Astrocyte (in vitro differentiated cells and primary cell): ENCODE data around the gene SND1. TPM values are rescaled to one million over a fixed set of nuclear protein-coding genes. Genes with fewer than 3 reads are reported as not detected.

Experiments
- DNase-seq: peaks from one replicate; pipeline ENCODE4 v3.0.0-alpha.2; 2010; ENCODE audit warnings: low read depth
- FAIRE-seq: peaks from 2 replicates; lab custom pipeline; 2011; peaks lifted over from hg19 to GRCh38; lab: Jason Lieb, UNC
- H2AFZ ChIP-seq: 2 replicates; pipeline ENCODE4 v1.6.0; 2012; ENCODE audit warnings: low read depth, low read length, inconsistent platforms
- H3K27ac ChIP-seq: 2 replicates; pipeline ENCODE4 v1.5.1; 2011; ENCODE audit warnings: low read depth, low read length, inconsistent platforms
- H3K27me3 ChIP-seq: 2 replicates; pipeline ENCODE4 v1.6.0; 2011; ENCODE audit warnings: low read length, inconsistent platforms; ENCODE audit not compliant: insufficient read depth
- H3K36me3 ChIP-seq: 2 replicates; pipeline ENCODE4 v1.5.1; 2011; ENCODE audit warnings: low read length, inconsistent platforms; ENCODE audit not compliant: insufficient read depth
- H3K4me1 ChIP-seq: 2 replicates; pipeline ENCODE4 v1.5.1; 2011; ENCODE audit warnings: low read length, inconsistent platforms; ENCODE audit not compliant: insufficient read depth
- H3K4me2 ChIP-seq: 2 replicates; pipeline ENCODE4 v1.6.0; 2012; ENCODE audit warnings: low read length, inconsistent platforms
- H3K4me3 ChIP-seq: 2 replicates; pipeline ENCODE4 v1.5.1; 2011; ENCODE audit warnings: low read depth, mild to moderate bottlenecking, low read length, inconsistent platforms; ENCODE audit not compliant: insufficient read depth
- H3K79me2 ChIP-seq: 2 replicates; pipeline ENCODE4 v1.6.0; 2012; ENCODE audit warnings: mild to moderate bottlenecking, low read length, inconsistent platforms; ENCODE audit not compliant: insufficient read depth
- H3K9ac ChIP-seq: 2 replicates; pipeline ENCODE4 v1.6.0; 2012; ENCODE audit warnings: mild to moderate bottlenecking, low read length, inconsistent platforms
- H3K9me3 ChIP-seq: 2 replicates; pipeline ENCODE4 v1.5.1; 2012; ENCODE audit warnings: low read depth, mild to moderate bottlenecking, low read length, inconsistent platforms; ENCODE audit not compliant: insufficient read depth
- H4K20me1 ChIP-seq: 2 replicates; pipeline ENCODE4 v1.6.0; 2012; ENCODE audit warnings: low read length, inconsistent platforms; ENCODE audit not compliant: insufficient read depth
- H3K27ac Mint-ChIP-seq: one replicate; pipeline ENCODE4 v1.8.0; 2021; ENCODE audit warnings: mild to moderate bottlenecking, mixed read lengths; ENCODE audit not compliant: unreplicated experiment
- H3K27me3 Mint-ChIP-seq: one replicate; pipeline ENCODE4 v1.8.0; 2021; ENCODE audit warnings: low read depth, mixed read lengths; ENCODE audit not compliant: unreplicated experiment
- H3K36me3 Mint-ChIP-seq: one replicate; pipeline ENCODE4 v1.8.0; 2021; ENCODE audit warnings: low read depth, mixed read lengths; ENCODE audit not compliant: unreplicated experiment
- H3K4me1 Mint-ChIP-seq: one replicate; pipeline ENCODE4 v1.8.0; 2021; ENCODE audit warnings: low read depth, mixed read lengths; ENCODE audit not compliant: unreplicated experiment
- H3K4me3 Mint-ChIP-seq: one replicate; pipeline ENCODE4 v1.8.0; 2021; ENCODE audit warnings: mild to moderate bottlenecking, moderate library complexity, mixed read lengths; ENCODE audit not compliant: unreplicated experiment
- H3K9me3 Mint-ChIP-seq: one replicate; pipeline ENCODE4 v1.8.0; 2021; ENCODE audit warnings: mild to moderate bottlenecking, mixed read lengths; ENCODE audit not compliant: unreplicated experiment
- CTCF ChIP-seq: IDR thresholded peaks from 2 replicates; pipeline ENCODE4 v1.5.1; 2011; ENCODE audit warnings: low read depth, mild to moderate bottlenecking, inconsistent platforms, low read length, moderate library complexity; ENCODE audit not compliant: insufficient read depth
- EZH2 ChIP-seq: IDR thresholded peaks from 2 replicates; pipeline ENCODE4 v1.6.1; 2012; ENCODE audit warnings: mild to moderate bottlenecking, low read length, inconsistent platforms; ENCODE audit not compliant: insufficient read depth
- total RNA-seq: library from RNA; stranded (reverse); gene quantifications from 2 replicates; pipeline ENCODE4 v1.2.1, GENCODE V29; 2021

Gene SND1
- total RNA-seq, 1 donor from 2014 or later, result 267 TPM

GRCh38 chr7:127822822-127823508 lies 171.0 kb downstream of the SND1 start:
- Histone ChIP-seq H3K27ac (no peak overlapping the region), H2AFZ (no peak overlapping the region), H3K9me3 (no peaks in the 10 kb centered on the region), H3K4me1 (peaks cover 16% of the 10 kb centered on the region), H4K20me1 (peaks cover 86% of the 10 kb centered on the region), H3K36me3 (no peaks in the 10 kb centered on the region), H3K79me2 (peaks cover 78% of the 10 kb centered on the region), H3K4me3 (no peak overlapping the region), H3K4me2 (no peak overlapping the region), H3K9ac (no peak overlapping the region), H3K27me3 (no peaks in the 10 kb centered on the region)
- no peak for FAIRE-seq
- Mint-ChIP-seq H3K9me3 (no peaks in the 10 kb centered on the region), H3K27me3 (no peaks in the 10 kb centered on the region), H3K4me1 (peaks cover 35% of the 10 kb centered on the region), H3K27ac (no peak overlapping the region), H3K36me3 (peaks cover 2% of the 10 kb centered on the region), H3K4me3 (no peak overlapping the region)
- no peak for DNase-seq
- TF ChIP-seq EZH2, result no peak
- TF ChIP-seq CTCF, result no peak

GRCh38 chr7:127824682-127825081 lies 172.7 kb downstream of the SND1 start:
- no peak overlapping the region for H3K4me3 ChIP-seq
- peaks cover 69% of the 10 kb centered on the region for H3K79me2 ChIP-seq
- no peaks in the 10 kb centered on the region for H3K27me3 ChIP-seq
- H3K36me3 ChIP-seq, result no peaks in the 10 kb centered on the region
- H2AFZ ChIP-seq, result no peak overlapping the region
- H3K9me3 ChIP-seq, result no peaks in the 10 kb centered on the region
- no peak overlapping the region for H3K9ac ChIP-seq
- peaks cover 16% of the 10 kb centered on the region for H3K4me1 ChIP-seq
- TF ChIP-seq CTCF (no peak), EZH2 (no peak)
- no peak overlapping the region for H3K27ac ChIP-seq
- H3K36me3 Mint-ChIP-seq, result peaks cover 2% of the 10 kb centered on the region
- H3K4me2 ChIP-seq, result no peak overlapping the region
- peak; percentile 53 for DNase-seq
- H3K4me3 Mint-ChIP-seq, result no peak overlapping the region
- peaks cover 83% of the 10 kb centered on the region for H4K20me1 ChIP-seq
- H3K9me3 Mint-ChIP-seq, result no peaks in the 10 kb centered on the region
- no peaks in the 10 kb centered on the region for H3K27me3 Mint-ChIP-seq
- peaks cover 33% of the 10 kb centered on the region for H3K4me1 Mint-ChIP-seq
- peak; percentile 32 for FAIRE-seq
- no peak overlapping the region for H3K27ac Mint-ChIP-seq

- FAIRE-seq (no peak), DNase-seq (no peak)
- Mint-ChIP-seq H3K27me3 (no peaks in the 10 kb centered on the region), H3K4me3 (no peak overlapping the region), H3K27ac (no peak overlapping the region), H3K36me3 (peaks cover 2% of the 10 kb centered on the region), H3K9me3 (no peaks in the 10 kb centered on the region), H3K4me1 (peaks cover 11% of the 10 kb centered on the region)
- Histone ChIP-seq H3K27ac (no peak overlapping the region), H4K20me1 (peaks cover 85% of the 10 kb centered on the region), H3K9me3 (no peaks in the 10 kb centered on the region), H3K36me3 (no peaks in the 10 kb centered on the region), H3K79me2 (peaks cover 69% of the 10 kb centered on the region), H3K4me2 (no peak overlapping the region), H3K9ac (no peak overlapping the region), H3K27me3 (no peaks in the 10 kb centered on the region), H2AFZ (no peak overlapping the region), H3K4me3 (no peak overlapping the region), H3K4me1 (no peaks in the 10 kb centered on the region)
- TF ChIP-seq CTCF (no peak), EZH2 (no peak)
Measured at GRCh38 chr7:127828843-127829500, 177.0 kb downstream of the SND1 start.
